Sigmoid colon (tissue), 7 donors: Measurements from ENCODE around the gene SEPTIN3. TPM values are rescaled to one million over a fixed set of nuclear protein-coding genes. Genes with fewer than 3 reads are reported as not detected.

Experiments used
- DNase-seq: peaks from one replicate; pipeline ENCODE4 v3.0.0-alpha.2; 2019
- H3K27ac ChIP-seq, 4 donors: fragments of 200-600 bp; sonication (generic); one replicate each; pipeline ENCODE4 v1.5.1; 2016 to 2019; ENCODE audit warnings: mild to moderate bottlenecking in 1 of 4
- H3K27me3 ChIP-seq, 3 donors: fragments of 200-600 bp; sonication (generic); one replicate each; pipeline ENCODE4 v1.5.1; 2019; ENCODE audit warnings: mild to moderate bottlenecking in 1 of 3
- H3K36me3 ChIP-seq, 4 donors: fragments of 200-600 bp; sonication (generic); one replicate each; pipeline ENCODE4 v1.5.1; 2016 to 2019
- H3K4me1 ChIP-seq, 4 donors: fragments of 200-600 bp; sonication (generic); one replicate each; pipeline ENCODE4 v1.5.1; 2017 to 2019
- H3K4me3 ChIP-seq, 4 donors: fragments of 200-600 bp; sonication (generic); one replicate each; pipeline ENCODE4 v1.5.1; 2017 to 2019; ENCODE audit warnings: mild to moderate bottlenecking in 2 of 4, moderate library complexity in 1 of 4
- H3K9me3 ChIP-seq, 4 donors: fragments of 200-600 bp in 3 of 4; sonication (generic) in 3 of 4; one replicate each; pipeline versions ENCODE4 v1.5.1 to v1.6.1; 2013 to 2019
- EP300 ChIP-seq, 4 donors: sonication (generic); formaldehyde crosslinking; IDR thresholded peaks; one replicate each; pipeline ENCODE4 v1.6.1; 2017; ENCODE audit warnings: antibody characterized with exemption in 4 of 4
- POLR2A ChIP-seq, 2 donors: fragments of 450-650 bp; IDR thresholded peaks; one replicate each; pipeline ENCODE4 v1.6.1; 2016; ENCODE audit warnings: antibody characterized with exemption in 2 of 2, mild to moderate bottlenecking in 2 of 2, moderate library complexity in 2 of 2
- POLR2AphosphoS5 ChIP-seq, 4 donors: sonication (generic); formaldehyde crosslinking; IDR thresholded peaks; one replicate each; pipeline ENCODE4 v1.6.1; 2017; ENCODE audit warnings: antibody characterized with exemption in 4 of 4
- WGBS, 2 donors: extraction: QIAGEN DNeasy Blood & Tissue Kit; methylation state at CpG; one replicate each; pipeline ENCODE4 v1.1.7; 2013; 5-methylcytosine and 5-hydroxymethylcytosine counted together
- intact Hi-C: fragments of 100-400 bp; cut with DNase I; formaldehyde crosslinking; loops from one replicate; pipeline ENCODE4 v1.15.1; 2023
- polyA plus RNA-seq, 3 donors: library from polyadenylated mRNA; stranded (reverse); fragments of 200-250 nt; gene quantifications; one replicate each; pipeline ENCODE4 v1.2.3, GENCODE V29; 2013
- total RNA-seq, 4 donors: library from RNA; depleted of rRNA; stranded (reverse); fragments of >200 nt; gene quantifications; one replicate each; pipeline ENCODE4 v1.1.0, GENCODE V29; 2016
- TF ChIP-seq, protein P1 (sequence below), 4 experiments: fragments of 450-650 bp in 3 of 4; fragments of 200-600 bp in 1 of 4; IDR thresholded peaks; one replicate each; pipeline ENCODE4 v1.5.1; 2016 to 2019; ENCODE audit warnings: antibody characterized with exemption in 4 of 4, mild to moderate bottlenecking in 3 of 4, moderate library complexity in 2 of 4
- donor health status: healthy with polysubstance abuse.
- donor health status: Bipolar disorder and iron deficiency.
- donor health status: healthy.

SEPTIN3 gene
- total and polyA plus RNA-seq, 7 donors: 0.46 to 1.6 (median 1.1) TPM

GRCh38 chr22:41935015-41935351, 34.3 kb upstream of the SEPTIN3 start:
- no peak overlapping the region for H3K4me3 ChIP-seq
- no peak for DNase-seq
- H3K36me3 ChIP-seq: no peaks in the 10 kb centered on the region
- no peaks in the 10 kb centered on the region for H3K27me3 ChIP-seq
- H3K27ac ChIP-seq: no peak overlapping the region
- H3K9me3 ChIP-seq: no peaks in the 10 kb centered on the region
- TF ChIP-seq POLR2A (IDR thresholded peaks at IDR 0.05) (no peak), EP300 (IDR thresholded peaks at IDR 0.05) (no peak), POLR2AphosphoS5 (IDR thresholded peaks at IDR 0.05) (no peak)
- peaks cover 0 to 11% (median 10%) of the 10 kb centered on the region in 4 donors for H3K4me1 ChIP-seq
- intact Hi-C loops: no loop called here
- WGBS, 2 donors: 93 to 97% methylated on average over 4 of the region's 4 CpGs

DNA sequence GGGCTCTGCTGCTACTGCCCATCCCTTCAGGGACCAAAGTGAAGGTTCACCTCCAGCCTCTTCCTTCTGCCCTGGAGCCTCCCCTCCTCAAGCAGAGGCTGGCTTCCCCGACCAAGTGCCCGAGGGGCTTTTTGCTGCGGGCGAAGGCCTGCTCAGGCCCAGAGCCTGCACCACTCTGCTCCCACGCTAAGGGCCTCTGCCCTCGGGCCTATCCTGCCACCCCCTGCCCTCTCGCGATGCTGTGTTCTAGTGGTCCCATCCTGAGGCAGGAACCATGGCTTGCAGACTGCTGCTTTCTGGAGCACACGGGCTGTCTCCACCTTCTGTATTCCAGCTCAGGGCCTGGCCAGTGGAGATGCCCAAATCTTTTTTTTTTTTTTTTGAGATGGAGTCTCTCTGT, 33.7 kb upstream of the SEPTIN3 start:
- intact Hi-C loops: no loop called here

DNA sequence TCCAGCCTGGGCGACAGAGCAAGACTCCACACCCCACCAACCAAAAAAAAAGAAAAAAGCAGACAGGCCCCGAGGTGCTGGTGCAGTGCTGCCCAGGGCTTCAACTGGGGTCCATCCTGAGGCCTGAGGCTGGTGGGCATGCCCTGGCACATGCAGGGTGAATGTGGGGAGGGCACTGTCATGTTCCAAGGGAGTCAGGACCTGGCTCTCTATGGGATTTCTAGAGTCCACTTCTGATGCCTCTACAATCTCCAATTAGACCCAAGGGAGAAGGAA, 32.4 kb upstream of the SEPTIN3 start:
- WGBS, 2 donors: 82 to 93% methylated on average over 2 of the region's 2 CpGs
- H3K27me3 ChIP-seq: no peaks in the 10 kb centered on the region
- DNase-seq: no peak
- H3K36me3 ChIP-seq: no peaks in the 10 kb centered on the region
- no peaks in the 10 kb centered on the region for H3K9me3 ChIP-seq
- no peak overlapping the region for H3K4me3 ChIP-seq
- no peak overlapping the region for H3K27ac ChIP-seq
- peaks cover 0 to 16% (median 12%) of the 10 kb centered on the region in 4 donors for H3K4me1 ChIP-seq
- TF ChIP-seq EP300 (IDR thresholded peaks at IDR 0.05): no peak
- TF ChIP-seq POLR2AphosphoS5 (IDR thresholded peaks at IDR 0.05): no peak
- TF ChIP-seq POLR2A (IDR thresholded peaks at IDR 0.05): no peak
- TF ChIP-seq, protein P1, sequence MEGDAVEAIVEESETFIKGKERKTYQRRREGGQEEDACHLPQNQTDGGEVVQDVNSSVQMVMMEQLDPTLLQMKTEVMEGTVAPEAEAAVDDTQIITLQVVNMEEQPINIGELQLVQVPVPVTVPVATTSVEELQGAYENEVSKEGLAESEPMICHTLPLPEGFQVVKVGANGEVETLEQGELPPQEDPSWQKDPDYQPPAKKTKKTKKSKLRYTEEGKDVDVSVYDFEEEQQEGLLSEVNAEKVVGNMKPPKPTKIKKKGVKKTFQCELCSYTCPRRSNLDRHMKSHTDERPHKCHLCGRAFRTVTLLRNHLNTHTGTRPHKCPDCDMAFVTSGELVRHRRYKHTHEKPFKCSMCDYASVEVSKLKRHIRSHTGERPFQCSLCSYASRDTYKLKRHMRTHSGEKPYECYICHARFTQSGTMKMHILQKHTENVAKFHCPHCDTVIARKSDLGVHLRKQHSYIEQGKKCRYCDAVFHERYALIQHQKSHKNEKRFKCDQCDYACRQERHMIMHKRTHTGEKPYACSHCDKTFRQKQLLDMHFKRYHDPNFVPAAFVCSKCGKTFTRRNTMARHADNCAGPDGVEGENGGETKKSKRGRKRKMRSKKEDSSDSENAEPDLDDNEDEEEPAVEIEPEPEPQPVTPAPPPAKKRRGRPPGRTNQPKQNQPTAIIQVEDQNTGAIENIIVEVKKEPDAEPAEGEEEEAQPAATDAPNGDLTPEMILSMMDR (IDR thresholded peaks at IDR 0.05): no peak
- intact Hi-C loops: no loop called here

More for the DNA sequence above, 33.7 kb upstream of the SEPTIN3 start:
- Histone ChIP-seq H3K36me3 (no peaks in the 10 kb centered on the region), H3K27me3 (no peaks in the 10 kb centered on the region), H3K27ac (no peak overlapping the region), H3K9me3 (no peaks in the 10 kb centered on the region), H3K4me3 (no peak overlapping the region), H3K4me1 (peaks cover 0 to 11% (median 10%) of the 10 kb centered on the region in 4 donors)
- DNase-seq: no peak
- no peak for TF ChIP-seq POLR2A (IDR thresholded peaks at IDR 0.05)
- no peak for TF ChIP-seq POLR2AphosphoS5 (IDR thresholded peaks at IDR 0.05)
- TF ChIP-seq, protein P1 (IDR thresholded peaks at IDR 0.05): no peak
- 89 to 95% methylated on average over 9 of the region's 9 CpGs for WGBS, 2 donors

DNA sequence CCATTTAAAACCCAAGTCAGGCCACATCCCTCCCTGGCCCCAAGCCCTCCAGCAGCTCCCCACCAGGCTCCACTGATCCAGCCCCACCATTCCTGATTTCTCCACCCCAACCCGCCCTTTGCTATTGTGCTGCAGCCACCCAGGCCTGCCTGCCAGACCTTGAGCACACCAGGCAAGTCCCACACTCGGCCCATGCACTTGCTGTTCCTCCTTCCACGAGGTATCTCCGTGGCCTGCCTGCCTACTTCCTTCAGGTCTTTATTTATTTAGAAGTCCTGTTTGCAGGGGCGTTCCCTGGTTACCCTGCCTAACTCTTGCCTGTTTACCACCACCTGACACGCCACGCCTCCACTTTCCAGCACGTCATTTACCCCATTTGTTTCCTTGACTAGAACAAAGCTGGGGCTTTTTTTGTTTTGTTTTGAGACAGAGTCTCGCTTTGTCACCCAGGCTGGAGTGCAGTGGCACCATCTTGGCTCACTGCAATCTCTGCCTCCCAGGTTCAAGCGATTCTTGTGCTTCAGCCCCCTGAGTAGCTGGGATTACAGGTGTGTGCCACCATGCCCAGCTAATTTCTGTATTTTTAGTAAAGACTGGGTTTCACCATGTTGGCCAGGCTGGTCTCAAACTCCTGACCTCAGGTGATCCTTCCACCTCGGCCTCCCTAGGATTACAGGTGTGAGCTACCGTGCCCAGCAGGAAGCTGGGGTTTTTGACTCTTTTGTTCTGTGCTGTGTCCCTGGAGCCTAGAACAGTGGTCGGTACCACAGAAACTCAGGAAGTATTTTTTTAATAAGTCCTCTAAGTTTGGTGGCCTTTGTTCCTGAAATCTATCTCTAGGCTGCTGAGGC, 29.0 kb upstream of the SEPTIN3 start:
- WGBS, 2 donors: 37 to 46% methylated on average over 13 of the region's 13 CpGs
- TF ChIP-seq, protein P1 (IDR thresholded peaks at IDR 0.05): no peak
- no peak for TF ChIP-seq POLR2A (IDR thresholded peaks at IDR 0.05)
- no peak for TF ChIP-seq POLR2AphosphoS5 (IDR thresholded peaks at IDR 0.05)
- no peak for TF ChIP-seq EP300 (IDR thresholded peaks at IDR 0.05)
- H3K4me3 ChIP-seq: no peak overlapping the region
- H3K4me1 ChIP-seq: peaks cover 0 to 16% (median 12%) of the 10 kb centered on the region in 4 donors
- H3K9me3 ChIP-seq: no peaks in the 10 kb centered on the region
- DNase-seq: no peak
- peak overlapping the region; percentile 20 to 67 (median 42) for H3K27ac ChIP-seq
- no peaks in the 10 kb centered on the region for H3K36me3 ChIP-seq
- no peaks in the 10 kb centered on the region for H3K27me3 ChIP-seq
- intact Hi-C loops: loop anchor here (2.0 kb wide), 1 partner anchor 117 kb away; no protein-coding TSS in a partner anchor

- H3K4me1 ChIP-seq: peaks cover 0 to 22% (median 17%) of the 10 kb centered on the region in 4 donors
- H3K27ac ChIP-seq: peak overlapping the region; percentile 20 to 67 (median 42)
- no peaks in the 10 kb centered on the region for H3K36me3 ChIP-seq
- H3K27me3 ChIP-seq: no peaks in the 10 kb centered on the region
- DNase-seq: peak; percentile 91
- 39 to 45% methylated on average over 13 of the region's 13 CpGs for WGBS, 2 donors
- TF ChIP-seq, protein P1 (IDR thresholded peaks at IDR 0.05): peak; percentile 90 to 98 (median 94)
- TF ChIP-seq POLR2A (IDR thresholded peaks at IDR 0.05): no peak
- no peak overlapping the region for H3K4me3 ChIP-seq
- intact Hi-C loops: loop anchor here (1.0 to 2.0 kb wide), 3 partner anchors 118 to 244 kb away; no protein-coding TSS in a partner anchor
- H3K9me3 ChIP-seq: no peaks in the 10 kb centered on the region
Measured at GRCh38 chr22:41940832-41941765, 28.1 kb upstream of the SEPTIN3 start.
